Measurements from ENCODE around the gene HECTD2. TPM values are rescaled to one million over a fixed set of nuclear protein-coding genes. Genes with fewer than 3 reads are reported as not detected.
"Not testable (repeated sequence)": the region's sequence is repeated elsewhere in the genome, so short reads cannot be mapped to it uniquely, and the experiment has no call there.

HECTD2 gene
- polyA plus RNA-seq, 4 donors: 25.1 to 35.0 (median 31.2) TPM

- no peak for DNase-seq (ENCODE audit: low read depth in 4 of 4, low spot score in 3 of 4)
Observed at GRCh38 chr10:91411621-91412020, 1.5 kb downstream of the HECTD2 start.

DNA sequence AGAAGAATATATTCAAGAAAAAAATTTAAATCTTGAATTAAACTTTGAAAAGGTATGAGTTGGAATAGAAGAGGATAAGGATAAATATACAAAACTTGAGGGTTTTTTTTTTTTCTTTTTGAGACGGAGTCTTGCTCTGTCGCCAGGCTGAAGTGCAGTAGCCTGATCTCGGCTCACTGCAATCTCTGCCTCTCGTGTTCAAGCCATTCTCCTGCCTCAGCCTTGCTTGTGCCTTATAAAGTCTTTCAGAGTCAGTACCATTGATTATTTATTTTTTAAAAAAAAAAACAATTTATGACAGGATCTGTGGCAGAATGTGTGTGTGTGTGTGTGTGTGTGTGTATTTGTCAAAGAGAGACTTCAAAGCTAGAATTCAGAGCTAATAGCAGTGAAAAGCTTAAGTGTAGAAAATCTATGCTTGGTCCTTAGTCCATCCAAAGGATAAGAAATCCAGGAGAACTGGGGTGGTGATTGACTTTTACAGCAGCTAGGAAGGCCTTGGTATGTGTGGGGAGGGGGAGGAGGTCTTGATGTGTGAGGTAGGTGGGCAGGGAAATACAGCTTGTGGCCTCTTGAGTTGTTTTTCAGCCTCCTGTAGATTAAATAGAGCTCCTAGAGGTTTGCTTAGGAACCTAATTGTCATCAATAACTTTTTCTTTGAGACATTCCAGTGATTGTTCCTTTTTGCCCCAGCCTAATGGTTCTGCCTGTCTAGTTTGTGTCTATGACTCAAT, 2.4 kb downstream of the HECTD2 start:
- no peak for DNase-seq (ENCODE audit: low read depth in 4 of 4, low spot score in 3 of 4)

DNA sequence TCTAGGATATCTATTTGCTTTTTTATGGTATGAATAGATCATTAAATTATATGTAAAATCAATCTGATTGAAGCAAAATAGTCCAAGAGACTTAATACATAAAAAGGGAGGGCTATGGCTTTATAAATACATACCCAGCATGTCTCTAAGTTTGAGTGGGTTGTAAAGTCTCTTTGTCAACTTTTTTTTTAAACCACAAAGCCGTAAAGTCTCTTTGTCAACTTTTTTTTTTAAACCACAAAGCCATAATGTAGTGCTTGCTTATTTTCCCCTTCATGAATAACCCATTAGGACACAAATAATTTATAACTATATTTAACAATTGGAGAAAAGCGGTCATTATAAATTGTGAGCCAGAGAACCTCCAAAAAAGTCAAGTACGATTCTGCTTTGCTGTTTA, 5.7 kb downstream of the HECTD2 start:
- DNase-seq (ENCODE audit: low read depth in 4 of 4, low spot score in 3 of 4): no peak

GRCh38 chr10:91416339-91416855, 6.3 kb downstream of the HECTD2 start:
- DNase-seq (ENCODE audit: low read depth in 4 of 4, low spot score in 3 of 4): no peak

DNA sequence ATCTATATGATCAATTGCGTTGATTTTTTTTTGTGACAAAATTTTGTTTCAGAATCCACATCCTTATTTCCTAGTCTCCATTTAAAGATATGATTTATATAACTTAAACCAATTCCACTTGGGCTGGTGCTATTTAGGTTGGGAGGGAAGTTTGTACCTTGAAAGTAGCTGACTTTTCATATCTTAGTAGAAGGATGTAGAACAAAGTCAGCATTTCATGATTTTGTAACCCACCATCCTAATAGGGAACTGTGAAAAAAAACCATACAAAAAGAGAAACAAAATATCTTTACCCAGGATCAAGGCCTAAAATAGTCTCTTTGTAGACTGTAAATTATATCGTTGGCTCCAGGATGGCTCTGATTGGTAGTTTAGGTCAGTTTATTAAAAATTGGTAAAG, 8.3 kb downstream of the HECTD2 start:
- no peak for DNase-seq (ENCODE audit: low read depth in 4 of 4, low spot score in 3 of 4)

DNA sequence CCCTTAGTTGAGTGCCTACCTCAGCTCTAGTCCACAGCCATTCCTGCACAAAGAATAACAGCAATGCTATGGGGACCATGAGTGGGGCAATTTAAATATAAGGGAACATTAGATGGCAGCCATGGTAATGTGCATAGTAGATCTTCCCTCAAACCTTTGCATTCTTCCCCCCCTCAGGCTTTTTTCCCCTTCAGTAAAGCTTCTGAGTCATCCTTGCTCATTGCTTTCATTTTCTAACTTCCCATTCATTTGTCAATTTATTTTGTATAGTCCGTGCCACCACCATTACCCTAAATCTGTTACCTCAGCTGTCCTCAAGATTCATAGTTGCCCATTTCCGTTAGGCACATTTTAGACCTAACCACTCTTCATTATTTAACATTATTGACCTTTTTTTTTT, 10.7 kb downstream of the HECTD2 start:
- no peak for DNase-seq (ENCODE audit: low read depth in 4 of 4, low spot score in 3 of 4)

- no peak for DNase-seq (ENCODE audit: low read depth in 4 of 4, low spot score in 3 of 4)
Observed at GRCh38 chr10:91422915-91423314, 12.8 kb downstream of the HECTD2 start.

DNA sequence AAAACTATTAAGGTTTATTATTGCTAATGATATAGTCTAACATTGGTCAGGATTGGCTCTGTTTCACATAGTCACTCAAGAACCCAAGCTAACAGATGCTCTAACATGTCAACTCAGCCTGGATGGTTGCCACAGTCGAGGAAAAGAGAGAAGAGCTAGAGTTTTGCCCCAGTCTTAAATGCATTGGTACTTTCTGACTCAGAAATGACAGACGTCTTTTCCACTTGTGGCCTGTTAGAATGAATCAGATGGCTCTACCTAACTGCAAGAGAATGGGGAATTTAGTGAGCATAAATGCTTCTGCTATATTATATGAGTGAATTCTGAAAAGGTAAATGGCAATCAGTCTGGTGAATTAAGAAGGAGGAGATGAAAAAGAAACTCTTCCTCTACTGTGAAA, 13.9 kb downstream of the HECTD2 start:
- DNase-seq (ENCODE audit: low read depth in 4 of 4, low spot score in 3 of 4): no peak

DNA sequence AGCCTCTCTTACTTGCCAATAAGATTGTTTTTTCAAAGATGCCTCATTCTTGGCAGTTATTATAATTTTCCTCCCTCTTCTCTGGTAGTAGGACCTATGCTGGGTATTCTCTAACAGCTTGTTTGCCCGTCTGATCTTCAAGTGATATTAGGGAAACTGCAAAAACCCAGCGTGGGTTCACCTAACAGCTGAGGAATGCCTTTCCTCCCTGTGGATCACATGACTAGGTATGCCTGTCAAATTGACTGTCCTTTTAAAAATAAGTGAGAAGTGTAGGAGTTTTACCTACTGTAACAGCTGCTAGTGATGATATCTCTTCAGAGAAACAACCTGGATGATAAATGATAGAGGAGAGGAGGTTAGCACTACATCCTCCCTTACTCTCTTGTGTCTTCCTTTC, 22.0 kb downstream of the HECTD2 start:
- DNase-seq (ENCODE audit: low read depth in 4 of 4, low spot score in 3 of 4): no peak

- no peak for DNase-seq (ENCODE audit: low read depth in 4 of 4, low spot score in 3 of 4)
Observed at GRCh38 chr10:91433620-91434019, 23.5 kb downstream of the HECTD2 start.

- no peak for DNase-seq (ENCODE audit: low read depth in 4 of 4, low spot score in 3 of 4)
Observed at GRCh38 chr10:91434041-91434440, 23.9 kb downstream of the HECTD2 start.

DNA sequence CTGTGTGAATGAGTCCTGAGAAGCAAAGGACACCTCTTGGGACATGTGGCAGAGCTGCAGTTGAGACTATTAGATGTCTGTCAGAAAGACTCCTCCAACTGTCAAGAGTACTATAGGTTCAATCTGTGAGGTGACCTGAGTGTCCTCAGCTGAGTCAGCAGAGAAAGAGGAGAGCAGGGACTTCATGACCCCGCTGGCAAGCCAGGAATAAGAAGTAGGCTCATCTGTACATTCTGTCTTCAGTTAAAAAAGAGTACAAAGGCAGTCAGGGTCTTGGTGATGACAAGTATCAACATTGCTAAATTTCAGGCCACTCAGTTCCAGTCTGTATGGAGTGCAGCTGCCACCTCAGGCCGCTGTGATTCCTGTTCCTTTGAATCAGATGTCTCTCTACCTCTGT, 25.1 kb downstream of the HECTD2 start:
- no peak for DNase-seq (ENCODE audit: low read depth in 4 of 4, low spot score in 3 of 4)

- DNase-seq (ENCODE audit: low read depth in 4 of 4, low spot score in 3 of 4): not testable (repeated sequence)
Observed at GRCh38 chr10:91438228-91438627, 28.1 kb downstream of the HECTD2 start.

DNA sequence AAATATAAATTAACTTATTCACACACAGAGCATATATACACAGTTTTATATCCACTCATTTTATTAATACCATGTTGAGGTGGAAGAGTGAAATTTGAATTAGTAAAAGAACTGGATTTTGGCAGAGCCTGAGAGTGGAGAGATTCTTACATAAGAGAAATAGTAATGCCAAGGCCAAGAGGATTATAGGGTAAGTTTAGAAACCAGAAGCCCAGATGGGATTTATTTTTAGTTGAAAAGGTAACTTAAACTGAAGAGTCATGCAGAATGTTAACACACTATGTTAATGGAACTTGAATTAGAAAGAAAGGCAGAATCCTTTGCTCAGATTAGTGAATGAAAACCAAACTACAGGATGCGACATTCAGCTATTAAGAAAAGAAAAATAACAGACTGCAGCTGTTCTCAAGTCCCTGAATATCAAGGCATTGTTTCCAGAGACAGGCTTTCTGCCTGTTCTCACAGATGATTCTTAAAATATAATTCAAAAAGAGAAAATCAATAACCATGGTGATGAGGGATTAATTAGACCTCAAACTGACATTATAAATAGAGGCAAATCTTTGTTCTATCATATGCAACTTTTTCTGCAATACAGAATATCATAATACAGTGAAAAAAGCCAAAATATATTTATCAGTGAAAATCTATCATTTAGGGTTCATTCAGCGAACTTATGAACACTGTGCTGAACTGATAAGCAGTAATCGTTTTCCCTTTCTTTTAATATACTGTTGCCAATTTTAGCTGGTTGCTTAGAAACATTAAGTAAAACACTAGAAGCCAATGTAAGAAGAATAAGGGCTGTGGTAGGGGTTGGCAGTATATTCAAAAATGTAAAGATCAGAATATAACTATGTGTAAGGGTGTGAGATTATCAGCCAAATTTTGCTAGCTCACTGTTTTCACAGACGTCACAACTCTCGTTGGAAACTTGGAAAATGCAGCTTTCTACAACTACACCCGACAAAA, 34.4 kb downstream of the HECTD2 start:
- no peak for DNase-seq (ENCODE audit: low read depth in 4 of 4, low spot score in 3 of 4)

DNA sequence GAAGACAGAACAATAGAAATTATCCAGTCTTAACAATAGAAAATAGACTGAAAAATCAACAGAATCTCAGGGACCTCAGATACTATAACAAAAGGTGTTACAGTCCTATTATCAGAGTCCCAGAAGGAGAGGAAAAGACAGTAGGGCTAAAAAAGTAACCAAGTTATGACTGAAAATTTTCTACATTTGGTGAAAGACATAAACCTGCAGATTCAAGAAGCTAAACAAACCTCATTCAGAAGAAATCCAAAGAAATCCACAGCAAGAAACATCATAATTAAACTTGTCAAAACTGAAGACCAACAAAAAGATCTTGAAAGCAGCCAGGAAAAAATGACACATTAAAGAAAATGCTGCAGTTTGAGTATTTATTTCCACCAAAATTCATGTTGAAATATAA, 41.9 kb downstream of the HECTD2 start:
- DNase-seq (ENCODE audit: low read depth in 4 of 4, low spot score in 3 of 4): no peak

DNA sequence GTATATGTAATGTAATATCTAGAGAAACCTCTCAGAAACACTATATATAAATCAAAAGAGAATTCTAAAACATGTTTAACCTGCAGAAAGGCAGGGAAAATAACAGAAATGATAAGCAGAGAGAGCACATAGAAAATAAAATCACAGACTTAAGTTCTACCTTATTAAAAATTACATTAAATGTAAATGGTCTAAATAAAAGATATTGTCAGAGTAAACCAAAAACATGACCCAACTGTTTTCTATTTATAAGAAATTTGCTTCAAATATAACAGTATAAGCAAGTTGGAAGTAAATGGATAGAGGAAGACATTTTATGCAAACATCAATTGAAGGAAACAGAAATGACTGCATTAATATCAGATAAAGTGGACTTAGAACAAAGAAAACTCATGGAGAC, 43.4 kb downstream of the HECTD2 start:
- DNase-seq (ENCODE audit: low read depth in 4 of 4, low spot score in 3 of 4): no peak

DNA sequence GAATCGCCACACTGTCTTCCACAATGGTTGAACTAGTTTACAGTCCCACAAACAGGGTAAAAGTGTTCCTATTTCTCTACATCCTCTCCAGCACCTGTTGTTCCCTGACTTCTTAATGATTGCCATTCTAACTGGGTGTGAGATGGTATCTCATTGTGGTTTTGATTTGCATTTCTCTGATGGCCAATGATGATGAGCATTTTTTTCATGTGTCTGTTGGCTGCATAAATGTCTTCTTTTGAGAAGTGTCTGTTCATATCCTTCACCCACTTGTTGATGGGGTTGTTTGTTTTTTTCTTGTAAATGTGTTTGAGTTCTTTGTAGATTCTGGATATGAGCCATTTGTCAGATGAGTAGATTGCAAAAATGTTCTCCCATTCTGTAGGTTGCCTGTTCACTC, 45.0 kb downstream of the HECTD2 start:
- not testable (repeated sequence) for DNase-seq (ENCODE audit: low read depth in 4 of 4, low spot score in 3 of 4)

DNA sequence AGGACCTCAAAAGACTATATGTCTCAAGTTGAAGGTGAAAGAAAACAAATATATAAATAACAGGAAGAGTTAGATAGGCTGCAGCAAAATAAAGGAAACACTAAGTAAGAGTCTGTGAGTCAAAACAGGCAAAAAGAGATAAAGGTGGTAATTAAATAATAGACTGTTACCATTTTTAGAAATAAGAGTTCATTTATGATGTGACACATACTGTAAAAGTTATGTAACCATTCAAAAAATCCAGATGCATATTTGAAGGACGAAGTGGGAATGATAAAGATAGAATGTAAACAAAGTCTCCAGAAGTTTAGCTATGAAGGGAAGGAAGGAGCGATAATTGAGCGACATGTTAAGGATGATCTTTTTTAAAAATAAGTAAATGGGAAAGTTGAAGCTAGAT, 50.5 kb downstream of the HECTD2 start:
- DNase-seq (ENCODE audit: low read depth in 4 of 4, low spot score in 3 of 4): no peak

- DNase-seq (ENCODE audit: low read depth in 4 of 4, low spot score in 3 of 4): no peak
Observed at GRCh38 chr10:91462423-91462822, 52.3 kb downstream of the HECTD2 start.

DNA sequence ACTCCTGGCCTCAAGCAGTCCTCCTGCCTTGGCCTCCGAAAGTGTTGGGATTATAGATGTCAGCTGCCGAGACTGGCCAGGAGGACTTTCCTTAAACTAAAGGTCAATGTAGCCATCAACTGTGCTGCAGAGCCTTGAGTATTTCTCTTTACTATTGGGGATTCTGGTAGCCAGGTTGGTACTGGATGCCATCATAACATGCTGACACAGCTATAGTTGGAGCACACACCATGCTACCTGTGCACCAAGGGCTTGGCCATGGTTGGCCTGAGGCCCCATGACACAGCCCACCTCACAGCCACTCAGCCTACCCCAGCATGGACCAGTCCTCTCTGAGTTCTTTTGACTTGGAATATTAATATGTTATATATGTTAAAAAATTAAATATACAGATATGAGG, 54.4 kb downstream of the HECTD2 start:
- DNase-seq (ENCODE audit: low read depth in 4 of 4, low spot score in 3 of 4): no peak

GRCh38 chr10:91465261-91465660, 55.1 kb downstream of the HECTD2 start:
- DNase-seq (ENCODE audit: low read depth in 4 of 4, low spot score in 3 of 4): no peak

DNA sequence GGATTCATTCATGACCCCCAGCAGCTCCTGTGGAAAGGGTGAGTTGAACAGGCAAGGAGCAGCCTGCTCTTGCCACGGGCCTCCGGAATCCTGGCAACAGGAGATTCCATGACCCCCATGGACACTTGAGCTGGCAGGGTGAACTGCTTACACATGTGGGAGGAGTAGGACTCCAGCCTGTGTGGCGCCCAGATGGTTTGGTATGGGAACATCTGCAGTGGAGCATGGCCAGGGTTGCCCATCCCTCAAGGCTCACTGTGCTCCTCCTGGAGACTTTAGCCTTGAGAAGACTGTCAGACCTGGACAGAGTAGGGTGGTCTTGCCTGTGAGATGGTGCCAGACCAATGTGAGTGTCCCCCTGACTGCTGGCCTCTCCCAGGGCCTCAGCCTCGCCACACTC, 57.0 kb downstream of the HECTD2 start:
- DNase-seq (ENCODE audit: low read depth in 4 of 4, low spot score in 3 of 4): no peak
